Osteocyte (in vitro differentiated cells): ENCODE results near the gene RABGAP1L. TPM values are rescaled to one million over a fixed set of nuclear protein-coding genes. Genes with fewer than 3 reads are reported as not detected.

ENCODE experiments used
- DNase-seq: peaks from one replicate; pipeline ENCODE4 v3.0.0; 2021; ENCODE audit warnings: mixed read lengths; ENCODE audit not compliant: unreplicated experiment; ENCODE audit errors: extremely low spot score
- H3K27ac Mint-ChIP-seq: one replicate; pipeline ENCODE4 v1.8.0; 2021; ENCODE audit warnings: mild to moderate bottlenecking, mixed read lengths; ENCODE audit not compliant: unreplicated experiment
- H3K27me3 Mint-ChIP-seq: one replicate; pipeline ENCODE4 v1.8.0; 2021; ENCODE audit warnings: mixed read lengths; ENCODE audit not compliant: unreplicated experiment
- H3K36me3 Mint-ChIP-seq: one replicate; pipeline ENCODE4 v1.8.0; 2021; ENCODE audit warnings: mixed read lengths; ENCODE audit not compliant: unreplicated experiment
- H3K4me1 Mint-ChIP-seq: one replicate; pipeline ENCODE4 v1.8.0; 2021; ENCODE audit warnings: mixed read lengths; ENCODE audit not compliant: unreplicated experiment
- H3K4me3 Mint-ChIP-seq: one replicate; pipeline ENCODE4 v1.8.0; 2021; ENCODE audit warnings: mild to moderate bottlenecking, moderate library complexity, mixed read lengths; ENCODE audit not compliant: unreplicated experiment
- H3K9me3 Mint-ChIP-seq: one replicate; pipeline ENCODE4 v1.8.0; 2021; ENCODE audit warnings: mixed read lengths; ENCODE audit not compliant: unreplicated experiment
- total RNA-seq: library from RNA; stranded (reverse); gene quantifications from 2 replicates; pipeline ENCODE4 v1.2.1, GENCODE V29; 2021
- TF ChIP-seq, protein P1 (sequence below): fragments of 200-600 bp; sonication (generic); IDR thresholded peaks from 2 replicates; pipeline ENCODE4 v1.5.0; 2021; ENCODE audit warnings: antibody characterized with exemption, mild to moderate bottlenecking, moderate library complexity

RABGAP1L gene
- total RNA-seq, 1 donor from 2014 or later = 29.3 TPM

DNA sequence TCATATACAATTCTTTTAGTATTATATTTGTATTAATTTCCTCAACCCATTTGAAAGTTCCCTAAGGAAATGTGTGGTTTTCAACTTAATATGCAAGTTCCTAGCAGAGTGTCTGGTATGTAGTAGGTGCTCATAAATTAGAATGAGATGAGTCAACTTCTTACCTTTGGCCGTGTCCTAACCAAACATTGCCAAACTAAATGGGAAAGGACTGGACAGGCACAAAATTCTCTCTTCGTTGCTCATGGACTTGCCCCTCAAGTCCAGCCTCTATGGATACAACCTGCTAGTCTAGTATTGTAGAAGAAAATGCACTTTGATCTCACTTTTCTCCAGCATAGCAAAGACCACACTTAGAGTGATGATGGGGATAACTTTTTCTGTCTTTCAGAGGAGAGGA is 875.5 kb downstream of the RABGAP1L start:
- TF ChIP-seq, protein P1, sequence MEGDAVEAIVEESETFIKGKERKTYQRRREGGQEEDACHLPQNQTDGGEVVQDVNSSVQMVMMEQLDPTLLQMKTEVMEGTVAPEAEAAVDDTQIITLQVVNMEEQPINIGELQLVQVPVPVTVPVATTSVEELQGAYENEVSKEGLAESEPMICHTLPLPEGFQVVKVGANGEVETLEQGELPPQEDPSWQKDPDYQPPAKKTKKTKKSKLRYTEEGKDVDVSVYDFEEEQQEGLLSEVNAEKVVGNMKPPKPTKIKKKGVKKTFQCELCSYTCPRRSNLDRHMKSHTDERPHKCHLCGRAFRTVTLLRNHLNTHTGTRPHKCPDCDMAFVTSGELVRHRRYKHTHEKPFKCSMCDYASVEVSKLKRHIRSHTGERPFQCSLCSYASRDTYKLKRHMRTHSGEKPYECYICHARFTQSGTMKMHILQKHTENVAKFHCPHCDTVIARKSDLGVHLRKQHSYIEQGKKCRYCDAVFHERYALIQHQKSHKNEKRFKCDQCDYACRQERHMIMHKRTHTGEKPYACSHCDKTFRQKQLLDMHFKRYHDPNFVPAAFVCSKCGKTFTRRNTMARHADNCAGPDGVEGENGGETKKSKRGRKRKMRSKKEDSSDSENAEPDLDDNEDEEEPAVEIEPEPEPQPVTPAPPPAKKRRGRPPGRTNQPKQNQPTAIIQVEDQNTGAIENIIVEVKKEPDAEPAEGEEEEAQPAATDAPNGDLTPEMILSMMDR = no peak
- Mint-ChIP-seq H3K9me3 (no peaks in the 10 kb centered on the region), H3K4me3 (no peak overlapping the region), H3K27me3 (no peaks in the 10 kb centered on the region), H3K36me3 (no peaks in the 10 kb centered on the region), H3K4me1 (peaks cover 12% of the 10 kb centered on the region), H3K27ac (no peak overlapping the region)
- DNase-seq = no peak

DNA sequence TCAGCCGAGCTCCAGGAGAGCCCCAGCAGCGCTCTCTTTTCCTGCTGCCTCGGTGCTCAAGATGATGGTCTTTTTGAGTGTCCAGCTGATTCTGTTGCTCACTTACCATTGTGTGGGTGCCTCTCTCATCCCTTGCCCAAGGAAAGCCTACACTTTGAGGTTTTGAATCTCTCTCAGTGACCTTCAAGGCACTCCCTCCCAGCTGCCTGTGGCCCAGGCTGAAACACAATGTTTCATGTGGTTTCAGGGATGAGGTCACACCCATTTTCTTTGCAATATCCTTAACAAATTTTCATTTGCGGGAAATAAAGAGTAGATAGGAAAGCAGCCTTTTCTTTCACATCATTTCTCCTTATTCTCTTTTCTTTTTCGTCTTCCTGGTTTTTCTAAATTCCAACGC is 876.5 kb downstream of the RABGAP1L start:
- H3K36me3 Mint-ChIP-seq = no peaks in the 10 kb centered on the region
- no peaks in the 10 kb centered on the region for H3K27me3 Mint-ChIP-seq
- no peak overlapping the region for H3K27ac Mint-ChIP-seq
- DNase-seq = no peak
- H3K9me3 Mint-ChIP-seq = no peaks in the 10 kb centered on the region
- TF ChIP-seq, protein P1 = no peak
- H3K4me3 Mint-ChIP-seq = no peak overlapping the region
- H3K4me1 Mint-ChIP-seq = peaks cover 12% of the 10 kb centered on the region

DNA sequence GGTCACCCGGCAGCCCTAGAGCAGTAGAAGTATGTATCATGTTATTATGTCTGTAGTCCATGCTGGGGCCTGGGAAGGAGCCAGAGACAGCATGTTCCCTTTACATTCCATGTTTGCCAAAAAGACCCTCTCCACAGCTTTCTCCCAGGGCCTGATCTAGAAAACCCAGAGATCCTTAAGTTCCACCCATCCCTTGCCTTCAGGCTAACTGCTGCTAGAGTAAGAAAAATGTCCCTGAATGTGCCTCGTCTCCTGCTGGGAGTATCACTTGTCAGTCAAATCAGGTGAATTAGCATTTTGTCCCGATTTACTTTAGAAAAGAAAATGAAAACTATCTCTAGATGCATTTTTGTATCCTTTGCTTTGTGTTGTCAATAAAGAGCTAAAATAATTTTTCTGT is 877.2 kb downstream of the RABGAP1L start:
- peaks cover 12% of the 10 kb centered on the region for H3K4me1 Mint-ChIP-seq
- H3K27me3 Mint-ChIP-seq = no peaks in the 10 kb centered on the region
- H3K27ac Mint-ChIP-seq = no peak overlapping the region
- TF ChIP-seq, protein P1 = no peak
- H3K36me3 Mint-ChIP-seq = no peaks in the 10 kb centered on the region
- DNase-seq = no peak
- no peak overlapping the region for H3K4me3 Mint-ChIP-seq
- H3K9me3 Mint-ChIP-seq = no peaks in the 10 kb centered on the region

DNA sequence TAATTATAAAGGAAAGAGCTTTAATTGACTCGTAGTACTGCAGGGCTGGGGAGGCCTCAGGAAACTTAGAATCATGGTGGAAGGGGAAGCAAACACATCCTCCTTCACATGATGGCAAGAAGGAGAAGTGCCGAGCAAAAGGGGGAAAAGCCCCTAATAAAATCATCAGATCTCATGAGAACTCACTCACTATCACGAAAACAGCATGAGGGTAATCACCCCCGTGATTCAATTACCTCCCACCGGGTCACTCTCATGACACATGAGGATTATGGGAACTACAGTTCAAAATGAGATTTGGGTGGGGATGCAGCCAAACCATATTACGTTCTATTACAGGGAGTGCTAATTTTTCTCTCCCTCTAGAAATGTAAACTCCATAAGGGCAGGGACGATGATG is 878.1 kb downstream of the RABGAP1L start:
- Mint-ChIP-seq H3K36me3 (no peaks in the 10 kb centered on the region), H3K4me3 (no peak overlapping the region), H3K27me3 (no peaks in the 10 kb centered on the region), H3K9me3 (no peaks in the 10 kb centered on the region), H3K4me1 (peaks cover 12% of the 10 kb centered on the region), H3K27ac (no peak overlapping the region)
- DNase-seq = no peak
- TF ChIP-seq, protein P1 = no peak

DNA sequence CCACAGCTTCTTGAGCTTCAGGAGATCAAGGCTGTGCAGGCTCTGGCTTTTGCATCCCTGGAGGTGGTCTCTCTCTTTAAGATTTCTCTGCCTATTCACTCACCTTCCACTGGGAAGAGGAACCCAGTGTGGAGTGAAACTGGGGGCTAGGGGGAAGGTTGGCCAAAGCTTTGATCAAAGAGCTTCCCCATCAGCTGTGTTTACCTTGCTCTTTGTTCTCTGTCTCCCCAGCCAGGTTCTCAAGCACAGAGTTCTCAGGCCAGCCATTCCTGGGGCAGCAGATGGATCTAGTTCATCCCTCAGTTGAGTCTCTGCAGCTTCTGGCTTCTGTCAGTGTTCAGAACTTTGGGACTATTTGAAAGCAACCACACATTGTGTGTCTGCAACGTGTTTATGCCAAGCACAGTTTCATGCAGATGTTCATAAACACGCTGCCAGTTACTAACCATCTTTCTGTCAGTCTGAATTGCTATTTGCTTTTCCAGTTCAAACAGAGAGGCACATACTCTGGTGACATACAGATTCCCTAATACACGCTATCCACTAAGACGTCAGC is 881.1 kb downstream of the RABGAP1L start:
- H3K27me3 Mint-ChIP-seq = no peaks in the 10 kb centered on the region
- no peak overlapping the region for H3K4me3 Mint-ChIP-seq
- no peak for DNase-seq
- H3K27ac Mint-ChIP-seq = no peak overlapping the region
- H3K4me1 Mint-ChIP-seq = peaks cover 28% of the 10 kb centered on the region
- H3K36me3 Mint-ChIP-seq = no peaks in the 10 kb centered on the region
- peaks cover 7% of the 10 kb centered on the region for H3K9me3 Mint-ChIP-seq
- TF ChIP-seq, protein P1 = no peak
